ENCODE data around the gene ADGRG3. TPM values are rescaled to one million over a fixed set of nuclear protein-coding genes. Genes with fewer than 3 reads are reported as not detected.

Gene ADGRG3
- total and polyA plus RNA-seq, 2 of the 8 experiments (the other 6 are each of a cell fraction or from before 2014, with no cell fraction given) = 0.28 to 0.98 TPM

- Histone ChIP-seq H2AK5ac (ENCODE audit: low read depth, low read length) (no peak overlapping the region), H3K56ac (replicated peaks; ENCODE audit: insufficient read length, low read depth, low read length) (no peak overlapping the region), H4K5ac (ENCODE audit: insufficient read length, low read depth, low read length) (no peak overlapping the region), H3K9ac (replicated peaks in 1 of 4; ENCODE audit: extremely low read depth in 1 of 4, low read depth in 3 of 4, low read length in 3 of 4) (no peak overlapping the region; a peak in 2 of 7 replicates), H4K20me1 (replicated peaks in 1 of 2; ENCODE audit: control insufficient read depth in 1 of 2, insufficient read depth in 2 of 2, low read length in 2 of 2) (no peaks in the 10 kb centered on the region), H3K23me2 (ENCODE audit: low read depth, low read length) (peaks cover 3% of the 10 kb centered on the region; the same call in 1 of the 2 replicates), H3K23ac (ENCODE audit: insufficient read length) (no peak overlapping the region), H2BK20ac (ENCODE audit: low read length) (no peak overlapping the region), H3K27ac (ENCODE audit: low read depth, low read length) (no peak overlapping the region), H3K79me1 (ENCODE audit: low read depth, low read length) (no peaks in the 10 kb centered on the region), H3K14ac (ENCODE audit: insufficient read length) (no peak overlapping the region), H3K9me3 (ENCODE audit: insufficient read depth in 2 of 2, low read depth in 1 of 2, low read length in 1 of 2) (no peaks in the 10 kb centered on the region), H4K8ac (ENCODE audit: extremely low read depth, insufficient read depth, low read length) (peak overlapping the region; percentile 57; the same call in 1 of the 2 replicates), H3K4me3 (ENCODE audit: extremely low read depth in 1 of 4, insufficient read depth in 2 of 4, low read depth in 3 of 4, low read length in 4 of 4) (no peak overlapping the region), H3K4ac (replicated peaks; ENCODE audit: insufficient read length, low read depth, low read length) (no peak overlapping the region), H2BK12ac (ENCODE audit: low read depth, low read length) (peak overlapping the region; percentile 90; the same call in 1 of the 2 replicates), H3K36me3 (ENCODE audit: control insufficient read depth in 2 of 4, insufficient read depth in 4 of 4, low read length in 3 of 4) (no peaks in the 10 kb centered on the region), H2BK15ac (ENCODE audit: low read length) (peak overlapping the region; percentile 83; the same call in 1 of the 2 replicates), H3K79me2 (ENCODE audit: control insufficient read depth in 1 of 2, insufficient read depth in 2 of 2, low read length in 2 of 2) (no peaks in the 10 kb centered on the region), H3K18ac (ENCODE audit: extremely low read depth, low read length) (peak overlapping the region; percentile 62), H3K4me1 (replicated peaks in 1 of 4; ENCODE audit: control insufficient read depth in 3 of 4, insufficient read depth in 4 of 4, low read length in 3 of 4) (peaks cover 0 to 29% (median 15%) of the 10 kb centered on the region in 4 experiments; a peak in 6 of 7 replicates), H3K27me3 (replicated peaks in 1 of 4; ENCODE audit: control insufficient read depth in 3 of 4, extremely low read depth in 1 of 4, insufficient read depth in 3 of 4, low read length in 3 of 4) (no peaks in the 10 kb centered on the region), H3K4me2 (ENCODE audit: insufficient read depth in 1 of 2, low read depth in 2 of 2, low read length in 2 of 2) (no peak overlapping the region; a peak in 1 of 4 replicates), H2BK120ac (replicated peaks; ENCODE audit: low read depth, low read length) (no peak overlapping the region), H2BK5ac (ENCODE audit: low read depth, low read length) (peak overlapping the region; percentile 71; the same call in 1 of the 2 replicates), H4K91ac (replicated peaks; ENCODE audit: insufficient read length, low read length) (peak overlapping the region; percentile 71), H2AFZ (ENCODE audit: low read length) (no peak overlapping the region)
- POLR2A ChIA-PET (ENCODE audit: partially characterized antibody) = interaction anchor here (1.1 to 2.3 kb wide), 7 partner anchors 10 to 84 kb away, joined by 3 to 5 read pairs (median 4); partner anchors contain the start of gene CCDC102A
- 0 out of 2 replicates have a peak, but pooled peaks have one; percentile 11 for TF ChIP-seq E2F6 (IDR thresholded peaks at IDR 0.05)
- no peak for TF ChIP-seq CHD2 (IDR thresholded peaks at IDR 0.05; ENCODE audit: low read length)
- DNase-seq (ENCODE audit: low read depth in 1 of 2, low spot score in 2 of 2) (no peak), FAIRE-seq (no peak)
- WGBS, 2 experiments (ENCODE audit: extremely low coverage in 1 of 2, insufficient coverage in 1 of 2, insufficient read length in 1 of 2, insufficient replicate concordance in 2 of 2, low coverage in 1 of 2, low lambda C conversion rate in 2 of 2, missing lambda C conversion rate in 1 of 2) = 71% methylated on average over 19 of the region's 27 CpGs; no CpG with 5 or more reads in 1 of the 2 experiments
- CTCF ChIA-PET (ENCODE audit: partially characterized antibody) = interaction anchor here (0.7 to 10.1 kb wide), 13 partner anchors 11 to 311 kb away, joined by 3 to 79 read pairs (median 4); no protein-coding TSS in a partner anchor
Observed at GRCh38 chr16:57620335-57621231, 47.5 kb upstream of the ADGRG3 start.
